NCI-H146 (cell line): ENCODE results near the gene MMP24OS.
"Not testable (repeated sequence)": the region's sequence is repeated elsewhere in the genome, so short reads cannot be mapped to it uniquely, and the experiment has no call there.

Experiments used
- DNase-seq: peaks from one replicate; lab custom pipeline; 2025; lab: John Stamatoyannopoulos, UW

MMP24OS gene

DNA sequence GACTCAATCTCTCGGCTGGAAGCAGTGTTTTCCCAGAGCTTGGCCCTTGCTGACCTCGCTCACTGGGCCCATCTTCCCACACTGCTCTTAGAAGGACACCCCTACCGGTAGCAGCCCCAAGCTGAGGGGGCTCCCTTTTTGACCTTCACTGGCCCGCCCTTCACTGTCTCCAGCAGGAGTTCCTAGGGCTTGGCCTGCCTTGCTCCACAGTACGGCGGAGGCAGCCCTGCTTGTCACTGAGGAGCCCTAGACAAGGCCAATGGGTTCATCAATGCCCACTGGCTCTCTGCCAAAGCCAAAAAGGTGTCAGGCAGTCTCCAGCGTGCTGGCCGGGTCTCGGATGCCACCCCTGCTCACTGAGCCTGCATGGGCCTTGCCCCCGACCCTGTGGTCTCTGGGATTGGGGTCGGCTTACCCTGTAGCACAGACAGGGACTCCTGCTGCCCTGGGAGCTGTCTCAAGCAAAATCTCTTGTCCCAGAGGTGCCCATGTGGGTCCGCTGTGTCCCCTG lies 2.1 kb downstream of the MMP24OS start:
- no peak for DNase-seq

- DNase-seq: no peak
These were observed 3.5 kb downstream of the MMP24OS start for GRCh38 chr20:35274172-35275092.

GRCh38 chr20:35273449-35274171 lies 4.3 kb downstream of the MMP24OS start:
- no peak for DNase-seq

DNA sequence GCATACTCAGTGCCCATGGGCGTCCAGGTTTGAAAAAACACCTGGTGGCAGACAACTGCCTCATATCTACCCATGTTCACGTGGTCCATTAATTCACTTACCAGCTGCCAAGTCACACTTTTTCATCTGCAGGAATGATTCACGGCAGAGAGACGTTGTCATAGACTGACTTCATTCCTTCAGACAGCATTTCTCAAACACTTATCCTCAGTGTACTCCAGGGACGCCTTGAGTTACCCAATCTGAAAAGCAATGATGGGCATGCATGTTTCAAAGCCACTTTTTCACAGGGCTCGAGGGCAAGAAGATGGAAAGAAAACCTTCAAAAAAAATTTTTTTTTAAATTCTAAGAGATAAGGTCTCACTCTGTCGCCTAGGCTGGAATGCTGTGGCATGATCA lies 6.0 kb downstream of the MMP24OS start:
- DNase-seq: no peak

DNA sequence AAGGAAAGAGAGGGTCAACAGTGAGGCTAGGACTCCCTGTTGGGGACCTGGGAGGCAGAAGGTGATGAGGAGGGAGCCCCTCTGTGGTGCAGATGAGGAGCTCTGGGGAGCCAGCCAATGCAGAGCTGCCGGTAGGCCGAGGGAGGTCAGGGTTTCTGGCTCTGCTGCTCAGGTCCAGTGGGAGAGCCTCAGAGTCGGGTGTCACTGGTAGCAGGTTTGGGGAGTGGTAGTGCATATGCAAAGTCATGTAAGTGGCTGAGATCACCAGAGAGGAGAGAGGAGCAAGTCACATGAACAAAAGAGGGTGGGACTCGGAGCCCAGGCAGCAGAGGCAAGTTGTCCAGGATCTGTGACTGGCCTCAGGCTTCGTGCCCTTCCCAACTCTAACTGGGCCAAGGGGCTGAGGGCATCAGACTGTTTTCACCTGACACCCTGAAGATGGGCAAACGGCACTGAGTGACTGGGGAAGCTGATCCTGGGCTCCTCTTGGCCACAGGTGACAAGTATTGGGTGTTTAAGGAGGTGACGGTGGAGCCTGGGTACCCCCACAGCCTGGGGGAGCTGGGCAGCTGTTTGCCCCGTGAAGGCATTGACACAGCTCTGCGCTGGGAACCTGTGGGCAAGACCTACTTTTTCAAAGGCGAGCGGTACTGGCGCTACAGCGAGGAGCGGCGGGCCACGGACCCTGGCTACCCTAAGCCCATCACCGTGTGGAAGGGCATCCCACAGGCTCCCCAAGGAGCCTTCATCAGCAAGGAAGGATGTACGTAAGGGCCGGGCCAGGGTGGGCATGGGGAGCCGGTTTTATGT lies 6.6 kb downstream of the MMP24OS start:
- no peak for DNase-seq

DNA sequence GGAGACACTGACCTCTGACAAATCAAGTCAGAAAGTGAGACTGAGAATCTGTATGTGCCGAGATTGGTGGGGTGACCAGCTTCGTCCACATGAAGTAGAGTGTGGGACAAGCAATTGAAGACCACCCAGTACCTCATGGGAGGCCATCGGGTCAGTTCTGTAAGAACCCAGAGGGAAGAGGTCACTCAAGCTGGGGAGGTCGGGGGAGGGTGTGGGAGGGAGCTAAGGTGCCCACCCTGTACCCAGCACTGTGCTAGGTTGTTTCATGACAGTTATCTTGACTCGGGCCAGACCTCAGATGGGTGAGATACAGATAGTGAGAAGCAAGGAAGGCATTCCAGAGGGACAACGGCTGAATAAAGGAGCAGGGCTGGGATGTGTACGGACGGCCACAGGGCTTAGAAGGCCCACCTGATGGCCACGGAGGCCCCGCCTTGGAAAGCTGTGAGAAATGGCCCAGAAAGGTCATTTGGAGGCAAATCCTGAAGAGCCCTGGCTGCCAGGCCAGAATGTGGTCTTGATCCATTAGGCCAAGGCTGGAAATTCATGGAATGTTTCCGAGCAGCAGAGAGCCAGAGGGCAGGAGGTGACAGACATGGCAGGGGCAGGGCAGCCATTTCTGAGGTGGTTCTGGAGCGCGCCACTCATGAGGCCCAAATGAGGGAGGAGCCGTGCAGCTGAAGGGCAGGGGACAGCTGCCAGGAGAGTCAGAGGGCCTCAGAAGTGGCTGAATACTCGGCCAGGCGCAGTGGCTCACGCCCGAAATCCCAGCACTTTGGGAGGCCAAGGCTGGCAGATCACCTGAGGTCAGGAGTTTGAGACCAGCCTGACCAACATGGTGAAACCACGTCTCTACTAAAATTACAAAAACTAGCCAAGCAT lies 7.7 kb downstream of the MMP24OS start:
- no peak for DNase-seq

- peak; percentile 48 for DNase-seq
These were observed 8.7 kb downstream of the MMP24OS start for GRCh38 chr20:35269055-35269781.

DNA sequence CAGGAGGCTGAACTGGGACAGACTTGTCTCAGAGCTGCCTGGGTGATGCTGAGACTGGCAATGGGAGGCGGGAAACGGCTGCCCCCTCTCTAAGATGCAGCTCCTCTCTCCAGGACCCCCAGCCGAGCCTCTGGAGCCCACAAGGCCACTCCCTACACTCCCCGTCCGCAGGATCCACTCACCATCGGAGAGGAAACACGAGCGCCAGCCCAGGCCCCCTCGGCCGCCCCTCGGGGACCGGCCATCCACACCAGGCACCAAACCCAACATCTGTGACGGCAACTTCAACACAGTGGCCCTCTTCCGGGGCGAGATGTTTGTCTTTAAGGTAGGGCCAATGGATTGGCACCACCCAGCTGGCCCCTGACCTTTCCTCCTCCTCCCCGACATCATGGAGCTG lies 10.8 kb downstream of the MMP24OS start:
- no peak for DNase-seq

GRCh38 chr20:35264755-35265154 lies 13.2 kb downstream of the MMP24OS start:
- no peak for DNase-seq

- no peak for DNase-seq
These were observed 14.2 kb downstream of the MMP24OS start for GRCh38 chr20:35263532-35264341.

DNA sequence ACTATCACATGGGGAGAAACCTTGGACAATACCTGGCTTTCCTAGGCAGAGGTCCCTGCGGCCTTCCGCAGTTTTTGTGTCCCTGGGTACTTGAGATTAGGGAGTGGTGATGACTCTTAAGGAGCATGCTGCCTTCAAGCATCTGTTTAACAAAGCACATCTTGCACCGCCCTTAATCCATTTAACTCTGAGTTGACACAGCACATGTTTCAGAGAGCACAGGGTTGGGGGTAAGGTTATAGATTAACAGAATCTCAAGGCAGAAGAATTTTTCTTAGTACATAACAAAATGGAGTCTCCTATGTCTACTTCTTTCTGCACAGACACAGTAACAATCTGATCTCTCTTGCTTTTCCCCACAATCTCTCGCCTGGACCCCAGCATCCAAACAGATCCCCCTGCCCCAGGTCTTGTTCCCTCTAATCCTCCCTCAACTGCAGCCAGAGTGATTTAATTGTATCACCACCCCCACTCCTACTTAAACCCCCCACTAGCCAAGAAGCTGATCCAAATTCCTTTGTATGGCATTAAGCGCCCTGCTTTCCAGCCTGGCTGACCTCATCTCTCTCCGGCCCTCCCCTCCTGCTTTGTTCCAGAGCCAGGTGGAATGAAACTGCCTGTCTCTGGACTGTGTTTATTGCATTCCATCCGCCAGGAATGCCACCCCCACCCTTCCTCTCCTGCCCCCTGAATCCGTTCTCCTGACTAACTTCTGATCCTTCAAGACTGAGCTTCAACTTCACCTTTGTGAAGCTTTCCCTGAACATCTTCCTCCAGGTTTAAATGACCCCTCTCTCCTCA lies 15.0 kb downstream of the MMP24OS start:
- DNase-seq: not testable (repeated sequence)

DNA sequence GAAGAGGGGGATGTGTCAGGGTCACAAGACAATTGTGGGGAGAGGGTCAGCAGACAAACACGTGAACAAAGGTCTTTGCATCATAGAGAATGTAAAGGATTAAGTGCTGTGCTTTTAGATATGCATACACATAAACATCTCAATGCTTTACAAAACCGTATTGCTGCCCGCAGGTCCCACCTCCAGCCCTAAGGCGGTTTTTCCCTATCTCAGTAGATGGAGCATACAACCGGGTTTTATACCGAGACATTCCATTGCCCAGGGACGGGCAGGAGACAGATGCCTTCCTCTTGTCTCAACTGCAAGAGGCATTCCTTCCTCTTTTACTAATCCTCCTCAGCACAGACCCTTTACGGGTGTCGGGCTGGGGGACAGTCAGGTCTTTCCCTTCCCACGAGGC lies 15.6 kb downstream of the MMP24OS start:
- DNase-seq: not testable (repeated sequence)

DNA sequence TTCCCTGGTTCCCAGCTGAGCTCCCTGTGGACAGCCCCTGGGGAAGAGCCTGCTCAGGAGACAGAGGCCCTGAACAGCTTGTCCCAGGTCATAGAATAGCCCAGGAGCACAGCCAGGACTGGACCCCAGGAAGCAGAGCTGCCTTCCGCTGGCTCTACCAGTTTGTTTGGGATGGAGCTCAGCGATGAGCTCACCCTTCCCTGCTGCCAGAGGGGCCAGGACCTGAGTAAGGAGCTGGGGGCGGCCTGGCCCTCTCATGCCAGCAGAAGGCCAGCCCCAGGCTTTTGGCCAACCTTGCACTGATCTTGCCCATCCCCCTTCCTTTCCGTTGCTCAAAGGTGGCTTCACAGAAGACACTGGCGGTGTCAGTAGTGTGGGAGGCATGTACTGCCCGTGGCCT lies 17.5 kb downstream of the MMP24OS start:
- no peak for DNase-seq

DNA sequence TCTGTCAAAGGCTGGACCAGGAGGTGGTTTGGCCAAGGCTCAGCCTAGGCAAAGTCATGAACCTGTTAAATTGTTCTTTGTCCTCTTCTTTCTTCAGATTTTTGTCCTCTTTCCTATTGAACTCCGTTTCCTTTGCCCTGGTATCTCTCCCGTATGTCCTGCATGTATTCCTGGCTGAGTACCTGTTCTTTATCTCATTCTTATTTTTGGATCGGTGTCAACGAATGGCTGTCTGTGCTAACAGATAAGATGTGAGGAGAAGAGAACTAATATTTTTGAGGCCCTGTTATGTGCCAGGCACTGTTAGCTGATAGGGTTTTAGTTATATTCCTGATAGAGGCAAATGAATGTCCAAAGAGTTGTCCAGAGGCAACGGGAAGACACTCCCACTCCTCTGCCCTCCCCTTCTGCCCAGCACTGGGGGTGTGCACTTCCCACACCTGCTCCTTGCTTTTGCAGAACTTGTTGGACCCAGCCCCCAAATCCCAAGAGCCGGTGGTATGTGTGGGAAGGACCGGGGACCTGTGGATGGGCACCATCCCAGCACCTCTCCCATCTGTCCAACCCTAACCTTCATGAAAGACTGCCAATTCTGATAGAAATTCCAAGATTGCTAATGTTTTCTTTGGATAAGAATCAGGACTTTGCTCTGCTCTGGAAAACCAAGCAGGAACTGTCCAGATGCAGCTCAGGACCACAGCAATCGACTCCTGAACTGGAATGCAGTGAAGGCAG lies 20.6 kb downstream of the MMP24OS start:
- DNase-seq: no peak

DNA sequence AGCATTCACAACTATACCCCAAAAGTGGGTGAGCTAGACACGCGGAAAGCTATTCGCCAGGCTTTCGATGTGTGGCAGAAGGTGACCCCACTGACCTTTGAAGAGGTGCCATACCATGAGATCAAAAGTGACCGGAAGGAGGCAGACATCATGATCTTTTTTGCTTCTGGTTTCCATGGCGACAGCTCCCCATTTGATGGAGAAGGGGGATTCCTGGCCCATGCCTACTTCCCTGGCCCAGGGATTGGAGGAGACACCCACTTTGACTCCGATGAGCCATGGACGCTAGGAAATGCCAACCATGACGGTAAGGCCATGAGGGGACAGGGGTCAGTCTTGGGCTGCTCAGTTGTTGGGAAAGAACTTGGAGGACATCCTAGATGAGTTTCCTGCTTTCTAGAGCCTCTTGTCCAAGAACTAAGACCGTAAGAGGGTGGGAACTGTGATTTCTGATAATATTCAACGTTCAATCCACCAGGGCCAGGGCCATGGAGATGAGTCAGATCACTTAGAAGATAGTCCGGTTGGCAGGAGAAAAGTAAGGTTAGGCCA lies 23.4 kb downstream of the MMP24OS start:
- DNase-seq: no peak

DNA sequence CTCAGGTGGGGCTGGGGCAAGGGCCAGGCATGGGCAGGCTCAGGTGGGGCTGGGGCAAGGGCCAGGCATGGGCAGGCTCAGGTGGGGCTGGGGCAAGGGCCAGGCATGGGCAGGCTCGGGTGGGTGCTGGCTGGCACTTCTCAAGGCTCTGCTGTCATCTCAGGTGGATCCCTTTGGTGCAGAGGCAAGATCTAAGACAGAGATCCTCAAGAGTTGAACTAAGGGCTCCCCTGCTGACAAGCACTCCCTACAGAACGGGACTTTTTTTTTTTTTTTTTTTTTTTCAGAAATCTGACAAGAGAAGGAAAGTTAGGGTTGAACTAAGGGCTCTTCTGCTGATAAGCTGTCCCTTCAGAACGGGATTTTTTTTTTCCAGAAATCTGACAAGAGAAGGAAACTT lies 24.9 kb downstream of the MMP24OS start:
- DNase-seq: no peak

DNA sequence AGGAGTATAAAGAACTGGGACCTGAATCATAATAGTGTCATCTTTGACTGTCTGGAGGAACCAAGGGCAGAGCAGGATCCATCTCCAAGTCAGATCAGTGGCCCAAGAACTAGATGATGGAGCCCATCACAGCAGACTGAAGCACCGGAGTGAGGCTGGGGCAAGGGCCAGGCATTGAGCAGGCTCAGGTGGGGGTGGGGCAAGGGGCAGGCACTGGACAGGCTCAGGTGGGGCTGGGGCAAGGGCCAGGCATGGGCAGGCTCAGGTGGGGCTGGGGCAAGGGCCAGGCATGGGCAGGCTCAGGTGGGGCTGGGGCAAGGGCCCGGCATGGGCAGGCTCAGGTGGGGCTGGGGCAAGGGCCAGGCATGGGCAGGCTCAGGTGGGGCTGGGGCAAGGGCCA lies 25.3 kb downstream of the MMP24OS start:
- not testable (repeated sequence) for DNase-seq

GRCh38 chr20:35252037-35252461 lies 25.9 kb downstream of the MMP24OS start:
- no peak for DNase-seq
